Measurements from ENCODE around the gene SPATA7. TPM values are rescaled to one million over a fixed set of nuclear protein-coding genes. Genes with fewer than 3 reads are reported as not detected.

Gene SPATA7
- total RNA-seq: 1 to 10 TPM; 1.7 to 2.1 TPM
- polyA plus RNA-seq: 4.6 TPM

- peak within 1 kb of the TSS; percentile 35 for H3K27ac ChIP-seq (ENCODE audit: low read depth, low read length)
- ChIA-PET CTCF (no interaction called here), POLR2A (no interaction called here)
These were observed at the start of gene SPATA7 for GRCh38 chr14:88385212-88386101. SPATA7 (plus strand) TSS chr14:88385657; CDS start chr14:88385819, 162 bp downstream.

DNA sequence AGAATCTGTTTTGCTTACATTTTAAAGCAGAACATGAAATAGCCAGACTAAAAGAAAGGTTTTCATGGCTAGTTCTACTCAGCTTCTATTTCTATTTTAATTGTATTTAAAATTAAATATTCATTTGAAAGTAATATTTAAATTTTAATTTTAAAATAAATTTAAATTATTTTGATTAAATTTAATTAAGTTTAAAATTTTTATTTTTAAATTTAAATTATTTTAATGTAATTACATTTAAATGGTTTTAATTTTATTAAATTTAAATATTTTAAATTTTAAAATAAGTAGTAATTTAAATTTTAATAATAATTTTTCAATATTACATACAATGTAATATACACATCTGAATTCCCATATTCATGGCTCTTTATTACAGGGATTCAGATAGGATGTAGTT, 45.1 kb upstream of the SPATA7 start:
- Mint-ChIP-seq H3K9me3 (no peaks in the 10 kb centered on the region), H3K4me1 (no peaks in the 10 kb centered on the region), H3K36me3 (no peaks in the 10 kb centered on the region), H3K27me3 (peaks cover 9 to 48% of the 10 kb centered on the region in 2 donors), H3K27ac (no peak overlapping the region), H3K4me3 (no peak overlapping the region)
- no peaks in the 10 kb centered on the region for H3K4me1 ChIP-seq (ENCODE audit: insufficient read depth, low read length)
- no peaks in the 10 kb centered on the region for H3K27me3 ChIP-seq (ENCODE audit: insufficient read depth, low read length, poor library complexity, severe bottlenecking)
- H3K27ac ChIP-seq (ENCODE audit: low read depth, low read length): no peak overlapping the region
- ChIA-PET CTCF (no interaction called here), POLR2A (no interaction called here)
- no peaks in the 10 kb centered on the region for H3K9me3 ChIP-seq (ENCODE audit: low read length)
- DNase-seq: no peak
- H3K4me3 ChIP-seq (ENCODE audit: low read length): no peak overlapping the region
- H3K36me3 ChIP-seq (ENCODE audit: insufficient read depth, low read length): no peaks in the 10 kb centered on the region

More at GRCh38 chr14:88385212-88386101, at the start of gene SPATA7:
- Histone ChIP-seq H3K9me3 (ENCODE audit: low read length) (no peaks in the 10 kb centered on the region), H3K4me3 (ENCODE audit: low read length) (peak within 1 kb of the TSS; percentile 79), H3K36me3 (ENCODE audit: insufficient read depth, low read length) (no peaks in the 10 kb centered on the region), H3K4me1 (ENCODE audit: insufficient read depth, low read length) (peaks cover 7% of the 10 kb centered on the region), H3K27me3 (ENCODE audit: insufficient read depth, low read length, poor library complexity, severe bottlenecking) (no peaks in the 10 kb centered on the region)
- peak; percentile 64 to 84 (median 69) for DNase-seq
- peak within 1 kb of the TSS; percentile 89 to 98 (median 94) for H3K27ac Mint-ChIP-seq
- H3K4me3 Mint-ChIP-seq: peak within 1 kb of the TSS; percentile 95 to 100 (median 97)
- H3K9me3 Mint-ChIP-seq: no peaks in the 10 kb centered on the region
- H3K36me3 Mint-ChIP-seq: peaks cover 0 to 8% (median 0%) of the 10 kb centered on the region in 3 donors
- peaks cover 19 to 23% (median 20%) of the 10 kb centered on the region in 3 donors for H3K4me1 Mint-ChIP-seq
- no peaks in the 10 kb centered on the region for H3K27me3 Mint-ChIP-seq

- Mint-ChIP-seq H3K36me3 (no peaks in the 10 kb centered on the region), H3K27ac (no peak overlapping the region), H3K9me3 (no peaks in the 10 kb centered on the region), H3K27me3 (peaks cover 2 to 37% of the 10 kb centered on the region in 2 donors), H3K4me3 (no peak overlapping the region), H3K4me1 (no peaks in the 10 kb centered on the region)
- no peaks in the 10 kb centered on the region for H3K27me3 ChIP-seq (ENCODE audit: insufficient read depth, low read length, poor library complexity, severe bottlenecking)
- no peak for DNase-seq
- no peak overlapping the region for H3K27ac ChIP-seq (ENCODE audit: low read depth, low read length)
- no peaks in the 10 kb centered on the region for H3K9me3 ChIP-seq (ENCODE audit: low read length)
- no peak overlapping the region for H3K4me3 ChIP-seq (ENCODE audit: low read length)
- no peaks in the 10 kb centered on the region for H3K4me1 ChIP-seq (ENCODE audit: insufficient read depth, low read length)
- ChIA-PET POLR2A (no interaction called here), CTCF (no interaction called here)
- no peaks in the 10 kb centered on the region for H3K36me3 ChIP-seq (ENCODE audit: insufficient read depth, low read length)
These were observed 42.5 kb upstream of the SPATA7 start for GRCh38 chr14:88342980-88343379.

- Histone ChIP-seq H3K27ac (ENCODE audit: low read depth, low read length) (no peak overlapping the region), H3K36me3 (ENCODE audit: insufficient read depth, low read length) (no peaks in the 10 kb centered on the region), H3K27me3 (ENCODE audit: insufficient read depth, low read length, poor library complexity, severe bottlenecking) (no peaks in the 10 kb centered on the region), H3K4me1 (ENCODE audit: insufficient read depth, low read length) (no peaks in the 10 kb centered on the region), H3K9me3 (ENCODE audit: low read length) (no peaks in the 10 kb centered on the region), H3K4me3 (ENCODE audit: low read length) (no peak overlapping the region)
- Mint-ChIP-seq H3K27me3 (peaks cover 2 to 27% of the 10 kb centered on the region in 2 donors), H3K9me3 (no peaks in the 10 kb centered on the region), H3K36me3 (no peaks in the 10 kb centered on the region), H3K27ac (no peak overlapping the region), H3K4me3 (no peak overlapping the region), H3K4me1 (no peaks in the 10 kb centered on the region)
- ChIA-PET POLR2A (no interaction called here), CTCF (no interaction called here)
- DNase-seq: no peak
These were observed 39.3 kb upstream of the SPATA7 start for GRCh38 chr14:88346048-88346639.

DNA sequence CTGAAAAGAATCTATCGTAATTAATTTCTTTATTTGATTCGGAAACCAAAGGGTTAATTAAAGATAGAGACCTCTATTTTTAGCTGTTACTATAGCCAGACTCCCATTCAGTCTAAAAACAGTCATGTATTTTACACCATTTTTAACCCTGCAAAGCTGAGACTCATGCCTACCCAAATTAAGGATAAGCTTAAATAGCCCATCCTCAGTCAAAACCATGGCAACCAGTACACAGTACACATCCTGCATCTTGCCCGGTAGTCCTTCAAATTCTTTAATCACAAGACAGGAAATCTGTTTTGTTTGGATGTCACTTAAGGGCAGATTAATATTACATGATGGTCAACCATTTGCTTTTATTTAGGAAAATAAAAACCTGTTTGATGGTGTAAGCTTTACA, 36.9 kb upstream of the SPATA7 start:
- no peaks in the 10 kb centered on the region for H3K27me3 ChIP-seq (ENCODE audit: insufficient read depth, low read length, poor library complexity, severe bottlenecking)
- no peak overlapping the region for H3K27ac ChIP-seq (ENCODE audit: low read depth, low read length)
- no peaks in the 10 kb centered on the region for H3K9me3 ChIP-seq (ENCODE audit: low read length)
- H3K4me3 ChIP-seq (ENCODE audit: low read length): no peak overlapping the region
- Mint-ChIP-seq H3K36me3 (no peaks in the 10 kb centered on the region), H3K4me1 (no peaks in the 10 kb centered on the region), H3K4me3 (no peak overlapping the region), H3K27me3 (peaks cover 1 to 12% of the 10 kb centered on the region in 2 donors), H3K27ac (no peak overlapping the region), H3K9me3 (no peaks in the 10 kb centered on the region)
- no peak for DNase-seq
- ChIA-PET POLR2A (no interaction called here), CTCF (no interaction called here)
- H3K36me3 ChIP-seq (ENCODE audit: insufficient read depth, low read length): no peaks in the 10 kb centered on the region
- H3K4me1 ChIP-seq (ENCODE audit: insufficient read depth, low read length): no peaks in the 10 kb centered on the region

DNA sequence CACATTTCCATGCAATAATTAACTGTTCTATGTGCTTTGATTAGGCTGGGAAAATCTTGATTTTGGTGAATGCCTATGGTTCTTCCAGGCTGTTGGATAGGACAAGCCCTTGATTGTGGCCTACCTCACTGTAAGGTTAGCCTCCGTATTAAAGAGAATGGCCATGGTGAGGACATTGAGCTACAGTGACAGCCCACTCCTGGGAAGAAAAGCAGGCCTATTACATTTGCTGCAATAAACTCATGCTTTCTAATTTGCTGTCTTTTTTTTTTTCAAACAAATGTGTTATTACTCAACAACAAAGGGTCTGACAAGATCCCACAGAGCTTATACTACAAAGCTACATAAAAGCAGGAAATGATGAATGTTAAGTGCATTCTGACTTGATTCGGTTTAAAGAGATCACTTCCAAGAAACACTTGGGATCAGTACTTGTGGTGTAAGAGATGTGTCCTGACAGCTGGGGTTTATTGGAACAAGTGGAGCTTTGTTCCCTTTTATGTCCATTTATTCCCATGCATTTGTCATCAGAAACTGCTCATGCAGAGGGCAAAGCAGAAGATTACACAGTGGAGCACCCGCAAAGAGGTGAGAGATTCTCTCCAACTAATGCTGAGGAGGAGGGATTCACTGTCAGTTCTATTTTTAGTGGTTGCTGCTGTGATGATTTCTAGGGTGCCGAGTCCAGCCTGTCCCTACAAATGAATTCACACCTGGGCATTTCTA, 33.3 kb upstream of the SPATA7 start:
- no peaks in the 10 kb centered on the region for H3K4me1 ChIP-seq (ENCODE audit: insufficient read depth, low read length)
- Mint-ChIP-seq H3K4me1 (no peaks in the 10 kb centered on the region), H3K27me3 (peaks cover 0 to 1% of the 10 kb centered on the region in 2 donors), H3K9me3 (no peaks in the 10 kb centered on the region), H3K36me3 (no peaks in the 10 kb centered on the region), H3K27ac (no peak overlapping the region), H3K4me3 (no peak overlapping the region)
- H3K27ac ChIP-seq (ENCODE audit: low read depth, low read length): no peak overlapping the region
- DNase-seq: no peak
- ChIA-PET POLR2A (no interaction called here), CTCF (no interaction called here)
- H3K9me3 ChIP-seq (ENCODE audit: low read length): no peaks in the 10 kb centered on the region
- H3K27me3 ChIP-seq (ENCODE audit: insufficient read depth, low read length, poor library complexity, severe bottlenecking): no peaks in the 10 kb centered on the region
- no peak overlapping the region for H3K4me3 ChIP-seq (ENCODE audit: low read length)
- no peaks in the 10 kb centered on the region for H3K36me3 ChIP-seq (ENCODE audit: insufficient read depth, low read length)

GRCh38 chr14:88352698-88353097, 32.8 kb upstream of the SPATA7 start:
- Mint-ChIP-seq H3K36me3 (no peaks in the 10 kb centered on the region), H3K27ac (peak overlapping the region in 1 of 8 donors; percentile 72), H3K4me3 (no peak overlapping the region), H3K9me3 (no peaks in the 10 kb centered on the region), H3K27me3 (peaks cover 0 to 1% of the 10 kb centered on the region in 2 donors), H3K4me1 (no peaks in the 10 kb centered on the region)
- Histone ChIP-seq H3K4me3 (ENCODE audit: low read length) (no peak overlapping the region), H3K4me1 (ENCODE audit: insufficient read depth, low read length) (no peaks in the 10 kb centered on the region), H3K27me3 (ENCODE audit: insufficient read depth, low read length, poor library complexity, severe bottlenecking) (no peaks in the 10 kb centered on the region), H3K27ac (ENCODE audit: low read depth, low read length) (no peak overlapping the region), H3K36me3 (ENCODE audit: insufficient read depth, low read length) (no peaks in the 10 kb centered on the region), H3K9me3 (ENCODE audit: low read length) (no peaks in the 10 kb centered on the region)
- ChIA-PET CTCF (no interaction called here), POLR2A (no interaction called here)
- DNase-seq: no peak

- Histone ChIP-seq H3K27me3 (ENCODE audit: insufficient read depth, low read length, poor library complexity, severe bottlenecking) (no peaks in the 10 kb centered on the region), H3K36me3 (ENCODE audit: insufficient read depth, low read length) (no peaks in the 10 kb centered on the region), H3K4me3 (ENCODE audit: low read length) (no peak overlapping the region), H3K9me3 (ENCODE audit: low read length) (no peaks in the 10 kb centered on the region), H3K4me1 (ENCODE audit: insufficient read depth, low read length) (no peaks in the 10 kb centered on the region), H3K27ac (ENCODE audit: low read depth, low read length) (no peak overlapping the region)
- peaks cover 0 to 2% (median 0%) of the 10 kb centered on the region in 5 donors for H3K9me3 Mint-ChIP-seq
- H3K4me3 Mint-ChIP-seq: no peak overlapping the region
- POLR2A ChIA-PET: no interaction called here
- CTCF ChIA-PET: no interaction called here
- no peaks in the 10 kb centered on the region for H3K4me1 Mint-ChIP-seq
- H3K27me3 Mint-ChIP-seq: peaks cover 1 to 5% of the 10 kb centered on the region in 2 donors
- no peaks in the 10 kb centered on the region for H3K36me3 Mint-ChIP-seq
- DNase-seq: no peak
- H3K27ac Mint-ChIP-seq: no peak overlapping the region
These were observed 31.1 kb upstream of the SPATA7 start for GRCh38 chr14:88354358-88354757.
